ENCODE data around the gene LPO.
A peak's percentile ranks its signal among the peaks of the same experiment; 100 is the strongest.

Gene LPO

GRCh38 chr17:58238147-58238634 is at the start of gene LPO:
TSS of gene LPO (plus strand) at chr17:58238584. CDS start at chr17:58242980, 4,396 bp downstream.
- no peak for DNase-seq

GRCh38 chr17:58189436-58190146 is 48.8 kb upstream of the LPO start:
- no peak for DNase-seq

GRCh38 chr17:58191241-58191896 is 47.0 kb upstream of the LPO start:
- DNase-seq: no peak

GRCh38 chr17:58192612-58193011 is 45.8 kb upstream of the LPO start, which contains the start of gene EPX:
TSS of gene EPX (plus strand) at chr17:58192726. CDS start at chr17:58192847, 121 bp downstream.
- DNase-seq: no peak

GRCh38 chr17:58193641-58194255 is 44.6 kb upstream of the LPO start:
- no peak for DNase-seq

GRCh38 chr17:58195518-58196123 is 42.8 kb upstream of the LPO start:
- DNase-seq: no peak

GRCh38 chr17:58196610-58197009 is 41.8 kb upstream of the LPO start:
- no peak for DNase-seq

- DNase-seq: peak; percentile 54
Observed at GRCh38 chr17:58200024-58200633, 38.3 kb upstream of the LPO start.

- no peak for DNase-seq
Observed at GRCh38 chr17:58202859-58203258, 35.5 kb upstream of the LPO start.

- no peak for DNase-seq
Observed at GRCh38 chr17:58204796-58205195, 33.6 kb upstream of the LPO start.

- no peak for DNase-seq
Observed at GRCh38 chr17:58205936-58206335, 32.4 kb upstream of the LPO start.

- DNase-seq: no peak
Observed at GRCh38 chr17:58207451-58207850, 30.9 kb upstream of the LPO start.

GRCh38 chr17:58208344-58208743 is 30.0 kb upstream of the LPO start:
- DNase-seq: no peak

- DNase-seq: no peak
Observed at GRCh38 chr17:58210922-58211321, 27.5 kb upstream of the LPO start.

- DNase-seq: no peak
Observed at GRCh38 chr17:58215685-58216084, 22.7 kb upstream of the LPO start.

- DNase-seq: no peak
Observed at GRCh38 chr17:58217766-58218165, 20.6 kb upstream of the LPO start.

GRCh38 chr17:58219007-58219788 is 19.2 kb upstream of the LPO start, which contains the start of gene MKS1:
TSS of gene MKS1 (minus strand) at chr17:58219255. CDS start at chr17:58219230, 25 bp downstream.
- peak; percentile 94 for DNase-seq

GRCh38 chr17:58219789-58220183 is 18.6 kb upstream of the LPO start:
- no peak for DNase-seq

GRCh38 chr17:58224315-58224714 is 14.1 kb upstream of the LPO start:
- no peak for DNase-seq

GRCh38 chr17:58227733-58228132 is 10.7 kb upstream of the LPO start:
- no peak for DNase-seq

GRCh38 chr17:58228679-58229078 is 9.7 kb upstream of the LPO start:
- DNase-seq: no peak

- no peak for DNase-seq
Observed at GRCh38 chr17:58229384-58229783, 9.0 kb upstream of the LPO start.

Measured in activated CD4-positive, alpha-beta T cell treated with anti-CD3 and anti-CD28 coated beads, Interleukin-2, amount 50 U/mL, for 1 hour (primary cell).